GM12872 (cell line): ENCODE results near the gene MYOZ3.

ENCODE experiments used
- TF ChIP-seq, protein P1 (sequence below): IDR thresholded peaks from 3 replicates; pipeline ENCODE4 v1.5.1; 2011; ENCODE audit warnings: low read depth, mild to moderate bottlenecking, low read length, moderate library complexity; ENCODE audit not compliant: insufficient read depth

The MYOZ3 gene

DNA sequence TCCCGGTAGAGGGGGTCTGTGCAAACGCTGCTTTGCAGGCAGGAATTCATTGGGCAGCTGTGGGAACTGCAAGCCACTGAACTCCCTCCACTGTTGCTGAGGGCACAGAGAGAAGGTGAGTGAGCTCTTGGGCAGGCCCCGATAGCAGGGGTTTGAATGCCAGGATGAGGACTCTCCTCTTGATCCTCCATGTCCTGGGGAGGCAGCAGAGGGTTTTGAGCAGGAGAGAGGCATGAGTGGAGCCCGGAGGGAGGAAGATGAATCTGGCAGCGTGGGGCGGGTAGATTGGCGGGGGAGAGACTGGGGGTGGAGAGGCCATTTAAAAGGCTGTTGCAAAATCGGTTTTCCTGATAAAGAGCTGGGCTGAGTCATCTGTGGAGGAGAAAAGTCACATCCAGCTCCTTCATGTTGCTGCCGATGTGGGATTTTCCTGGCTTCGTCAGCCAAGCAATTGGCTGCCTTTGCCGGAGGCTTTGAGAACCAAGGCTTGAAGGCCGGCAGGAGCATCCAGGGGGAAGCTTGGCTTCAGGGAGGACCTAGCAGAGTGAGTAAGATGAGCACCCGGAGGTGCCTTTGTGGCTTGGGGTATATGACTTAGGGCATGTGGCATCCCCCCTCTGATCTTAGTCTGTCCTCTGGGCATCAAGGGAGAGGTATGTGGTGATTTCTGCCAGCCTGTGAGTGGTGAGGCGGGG, 20.6 kb upstream of the MYOZ3 start, which contains the start of gene SYNPO:
TSS of gene SYNPO (plus strand) at position 350 of the 695 bp plus-strand sequence. CDS start 7,616 bp downstream, outside the sequence.
- TF ChIP-seq, protein P1, sequence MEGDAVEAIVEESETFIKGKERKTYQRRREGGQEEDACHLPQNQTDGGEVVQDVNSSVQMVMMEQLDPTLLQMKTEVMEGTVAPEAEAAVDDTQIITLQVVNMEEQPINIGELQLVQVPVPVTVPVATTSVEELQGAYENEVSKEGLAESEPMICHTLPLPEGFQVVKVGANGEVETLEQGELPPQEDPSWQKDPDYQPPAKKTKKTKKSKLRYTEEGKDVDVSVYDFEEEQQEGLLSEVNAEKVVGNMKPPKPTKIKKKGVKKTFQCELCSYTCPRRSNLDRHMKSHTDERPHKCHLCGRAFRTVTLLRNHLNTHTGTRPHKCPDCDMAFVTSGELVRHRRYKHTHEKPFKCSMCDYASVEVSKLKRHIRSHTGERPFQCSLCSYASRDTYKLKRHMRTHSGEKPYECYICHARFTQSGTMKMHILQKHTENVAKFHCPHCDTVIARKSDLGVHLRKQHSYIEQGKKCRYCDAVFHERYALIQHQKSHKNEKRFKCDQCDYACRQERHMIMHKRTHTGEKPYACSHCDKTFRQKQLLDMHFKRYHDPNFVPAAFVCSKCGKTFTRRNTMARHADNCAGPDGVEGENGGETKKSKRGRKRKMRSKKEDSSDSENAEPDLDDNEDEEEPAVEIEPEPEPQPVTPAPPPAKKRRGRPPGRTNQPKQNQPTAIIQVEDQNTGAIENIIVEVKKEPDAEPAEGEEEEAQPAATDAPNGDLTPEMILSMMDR = no peak

DNA sequence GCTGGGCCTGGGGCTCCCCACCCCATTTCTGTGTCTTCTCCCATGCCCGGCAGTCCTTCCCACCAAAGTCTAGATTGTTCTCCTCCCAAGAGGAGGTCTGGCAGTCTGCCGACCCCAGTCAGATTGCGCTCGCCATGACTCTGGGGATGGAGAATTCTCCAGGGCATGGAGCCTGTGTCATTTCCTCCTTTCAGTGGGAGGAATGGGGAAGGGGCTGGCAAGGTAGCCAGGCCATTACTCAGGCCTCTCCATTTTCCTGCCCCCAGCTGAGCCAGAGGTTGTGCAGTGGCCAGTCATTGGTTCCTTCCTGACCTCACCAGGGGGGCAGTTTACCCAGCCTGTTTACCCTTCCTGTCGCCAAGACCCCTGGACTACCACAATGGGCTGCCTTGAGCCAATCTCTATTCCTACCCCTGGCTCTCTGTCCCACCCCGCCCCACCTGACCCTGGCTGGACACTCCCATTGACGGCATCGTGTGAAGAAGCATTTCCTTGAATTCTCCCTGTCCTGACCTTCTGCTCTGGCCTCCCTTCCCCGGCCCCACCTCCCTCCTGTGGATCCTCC, 20.0 kb upstream of the MYOZ3 start:
- TF ChIP-seq, protein P1 = no peak

DNA sequence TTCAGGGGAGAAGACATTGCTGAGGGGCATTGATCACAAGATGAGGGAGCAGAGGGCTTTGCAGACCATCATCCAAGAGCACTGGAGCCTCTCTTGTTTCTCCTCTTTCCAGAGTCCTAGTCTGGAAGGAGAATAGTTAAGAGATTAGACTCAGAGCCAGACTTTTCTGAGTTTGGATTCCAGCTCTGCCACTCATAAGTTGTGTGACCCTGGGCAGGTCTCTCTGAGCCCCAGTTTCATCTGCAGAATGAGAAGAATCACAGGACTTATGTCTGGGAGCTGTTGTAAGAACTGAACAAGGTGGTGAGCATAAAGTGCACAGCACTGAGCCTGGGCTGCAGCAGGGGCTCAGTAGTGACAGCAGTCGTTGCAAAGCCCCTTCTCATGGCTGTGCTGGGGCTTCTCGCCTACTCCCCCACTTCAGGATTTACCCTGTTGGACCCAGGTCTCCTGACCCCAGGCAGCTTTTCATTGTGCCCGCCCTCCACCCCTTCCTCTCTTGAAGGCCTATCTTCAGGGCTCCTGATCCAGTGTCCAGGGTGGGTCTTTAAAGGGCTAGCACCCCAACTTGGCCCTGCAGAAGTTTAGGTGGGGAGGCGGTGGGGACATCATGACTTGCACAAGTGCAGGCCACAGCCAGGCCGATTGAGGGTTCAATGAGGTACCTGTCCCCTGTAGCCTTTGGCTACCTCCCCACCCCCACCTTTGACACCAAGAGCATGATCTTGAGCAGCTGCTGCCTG, 19.1 kb upstream of the MYOZ3 start:
- TF ChIP-seq, protein P1 = no peak

DNA sequence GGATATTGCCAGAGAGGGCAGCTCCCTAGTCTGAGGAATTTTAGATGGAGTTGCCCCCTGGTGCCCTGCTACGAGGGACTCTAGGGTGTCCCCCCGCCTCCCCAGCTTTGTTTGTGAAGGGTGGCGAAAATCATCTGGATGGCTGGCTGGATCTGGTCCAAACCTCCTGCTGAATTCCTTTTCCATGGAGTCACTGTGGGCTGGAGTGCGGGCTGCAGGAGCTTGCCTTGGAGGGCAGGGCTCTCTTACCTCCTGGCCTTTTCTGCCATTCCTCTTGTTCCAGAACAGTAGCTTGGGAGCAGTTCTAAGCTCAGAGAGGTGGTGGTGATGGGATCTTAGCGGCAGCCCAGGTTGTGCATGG, 18.5 kb upstream of the MYOZ3 start:
- TF ChIP-seq, protein P1 = no peak

DNA sequence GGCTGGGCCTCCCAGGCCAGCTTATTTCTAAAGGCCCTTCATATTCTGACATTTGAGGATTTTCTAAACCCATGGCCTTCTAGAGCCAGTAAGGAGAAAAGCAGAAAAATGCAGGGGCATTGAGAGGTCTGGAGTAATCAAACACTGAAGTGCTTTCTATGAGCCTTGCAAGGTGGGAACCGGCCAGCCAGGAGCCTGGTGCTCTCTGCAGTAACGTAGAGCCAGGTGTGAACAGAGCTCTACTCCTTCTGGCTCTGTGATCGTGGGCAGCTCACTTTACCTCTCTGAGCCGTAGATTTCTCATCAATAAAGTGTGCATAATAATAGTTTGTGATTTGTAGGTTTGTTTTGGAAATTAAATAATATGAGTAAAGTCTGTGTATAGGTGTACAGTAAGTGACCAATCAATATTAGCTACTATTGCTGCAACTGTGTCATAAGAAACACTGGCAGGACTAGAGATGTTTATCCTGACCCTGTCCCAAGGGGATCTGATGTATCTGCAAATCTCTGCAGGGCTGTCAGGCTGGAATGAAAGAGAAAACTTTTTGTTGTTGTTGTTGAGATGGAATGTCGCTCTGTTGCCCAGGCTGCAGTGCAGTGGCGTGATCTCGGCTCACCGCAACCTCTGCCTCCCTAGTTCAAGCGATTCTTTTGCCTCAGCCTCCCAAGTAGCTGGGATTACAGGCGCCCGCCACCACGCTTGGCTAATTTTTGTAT, 17.9 kb upstream of the MYOZ3 start:
- TF ChIP-seq, protein P1 = no peak

DNA sequence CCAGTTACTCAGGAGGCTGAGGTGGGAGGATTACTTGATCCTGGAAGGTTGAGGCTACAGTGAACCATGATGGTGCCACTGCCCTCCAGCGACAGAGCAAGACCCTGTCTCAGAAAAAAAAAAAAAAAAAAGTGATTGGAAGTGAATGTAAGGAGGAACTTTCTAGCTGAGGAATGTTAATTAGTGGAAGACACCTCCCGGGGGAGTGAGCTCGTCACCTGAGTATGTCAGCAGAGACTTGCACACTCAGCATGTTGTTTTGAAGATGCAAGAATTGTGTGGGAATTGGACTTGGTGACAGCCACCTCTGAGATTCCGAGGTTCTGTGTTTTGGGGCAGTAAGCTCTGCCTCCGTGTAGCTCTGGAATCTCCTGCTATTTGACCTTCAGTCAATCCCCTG, 17.0 kb upstream of the MYOZ3 start:
- TF ChIP-seq, protein P1 = no peak

DNA sequence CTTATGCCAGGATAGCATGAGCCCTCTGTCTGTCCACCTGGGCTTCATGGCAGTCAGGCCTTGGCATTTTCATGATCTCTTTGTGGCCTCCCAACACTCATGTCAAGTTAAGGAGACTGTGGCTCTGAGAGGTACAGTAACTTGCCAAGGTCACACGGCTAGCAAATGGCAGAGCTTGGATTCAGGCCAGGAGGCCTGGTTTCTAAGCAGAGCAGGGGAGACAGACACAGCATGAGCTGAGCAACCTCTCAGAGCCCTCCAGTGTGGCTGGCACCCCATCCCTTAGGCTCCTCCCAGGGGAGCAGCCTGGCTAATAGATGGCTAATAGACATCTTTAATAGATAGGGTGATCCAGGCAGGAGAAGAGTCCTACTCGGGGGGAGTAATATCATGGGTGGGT, 16.5 kb upstream of the MYOZ3 start:
- TF ChIP-seq, protein P1 = no peak
